ENCODE results near the gene DMRT3. TPM values are rescaled to one million over a fixed set of nuclear protein-coding genes. Genes with fewer than 3 reads are reported as not detected.

DMRT3 gene
- total and polyA plus RNA-seq, 2 of the 8 experiments (the other 6 are each of a cell fraction or from before 2014, with no cell fraction given), result not detected

GRCh38 chr9:935348-935965 lies 41.0 kb upstream of the DMRT3 start (continued):
- TF ChIP-seq BACH1 (IDR thresholded peaks at IDR 0.05; ENCODE audit: low read length) (no peak), CHD1 (IDR thresholded peaks at IDR 0.05; ENCODE audit: low read depth, low read length) (no peak)
